H4 (cell line): ENCODE measurements around the gene MRPL51. TPM values are rescaled to one million over a fixed set of nuclear protein-coding genes. Genes with fewer than 3 reads are reported as not detected.
"Not testable (repeated sequence)": the region's sequence is repeated elsewhere in the genome, so short reads cannot be mapped to it uniquely, and the experiment has no call there.

Experiments
- DNase-seq: peaks from one replicate; pipeline ENCODE4 v3.0.0-alpha.2; 2015; ENCODE audit warnings: low spot score
- total RNA-seq: library from RNA; depleted of rRNA; stranded (reverse); fragments of >200 nt; shearing (Covaris generic); gene quantifications from 2 replicates; pipeline ENCODE4 v1.2.3, GENCODE V29; 2014

Gene MRPL51
- total RNA-seq, 1 experiment from 2014 or later: 286 TPM

- peak; percentile 99 for DNase-seq
Measured at GRCh38 chr12:6532051-6532926, 39.2 kb upstream of the MRPL51 start.

GRCh38 chr12:6530576-6531260 is 37.7 kb upstream of the MRPL51 start:
- DNase-seq: no peak

GRCh38 chr12:6529291-6529737 is 36.3 kb upstream of the MRPL51 start:
- DNase-seq: no peak

GRCh38 chr12:6528539-6529235 is 35.6 kb upstream of the MRPL51 start:
- DNase-seq: no peak

- DNase-seq: no peak
Measured at GRCh38 chr12:6527711-6528110, 34.6 kb upstream of the MRPL51 start.

GRCh38 chr12:6526766-6527525 is 33.9 kb upstream of the MRPL51 start:
- DNase-seq: no peak

GRCh38 chr12:6526201-6526600 is 33.1 kb upstream of the MRPL51 start:
- no peak for DNase-seq

- no peak for DNase-seq
Measured at GRCh38 chr12:6524648-6525047, 31.6 kb upstream of the MRPL51 start.

GRCh38 chr12:6523708-6524107 is 30.6 kb upstream of the MRPL51 start:
- no peak for DNase-seq

- DNase-seq: no peak
Measured at GRCh38 chr12:6522193-6522592, 29.1 kb upstream of the MRPL51 start.

GRCh38 chr12:6520186-6520585 is 27.1 kb upstream of the MRPL51 start:
- no peak for DNase-seq

- no peak for DNase-seq
Measured at GRCh38 chr12:6508087-6508486, 15.0 kb upstream of the MRPL51 start.

- no peak for DNase-seq
Measured at GRCh38 chr12:6507102-6507998, 14.3 kb upstream of the MRPL51 start.

GRCh38 chr12:6500466-6500865 is 7.4 kb upstream of the MRPL51 start:
- no peak for DNase-seq

GRCh38 chr12:6497291-6497690 is 4.2 kb upstream of the MRPL51 start:
- DNase-seq: not testable (repeated sequence)

- no peak for DNase-seq
Measured at GRCh38 chr12:6494968-6495367, 1.9 kb upstream of the MRPL51 start.

GRCh38 chr12:6494258-6494743 is 1.2 kb upstream of the MRPL51 start:
- DNase-seq: peak; percentile 24

GRCh38 chr12:6493497-6494257 is 615 bp upstream of the MRPL51 start, which contains the start of gene NCAPD2:
Gene NCAPD2 (plus strand): TSS chr12:6494102. CDS start chr12:6495099, 997 bp downstream.
- peak; percentile 97 for DNase-seq

- DNase-seq: not testable (repeated sequence)
Measured at GRCh38 chr12:6490673-6491072, 2.4 kb downstream of the MRPL51 start.
